Body of pancreas (tissue), 4 donors: ENCODE data around the gene ATIC. TPM values are rescaled to one million over a fixed set of nuclear protein-coding genes. Genes with fewer than 3 reads are reported as not detected.

Experiments
- ATAC-seq: fragments of 150-250 bp; one replicate; pipeline ENCODE4 v1.9.1; 2016
- DNase-seq, 4 donors: peaks; one replicate each; pipeline ENCODE4 v3.0.0-alpha.2; 2019
- H3K27ac ChIP-seq, 4 donors: fragments of 200-600 bp; sonication (generic); 1 replicate in 3 of 4; 2 replicates in 1 of 4; pipeline versions ENCODE4 v1.5.1 to v1.6.1; 2016 to 2019; ENCODE audit warnings: mild to moderate bottlenecking in 1 of 4, mixed read lengths in 1 of 4, moderate library complexity in 1 of 4
- H3K27me3 ChIP-seq, 2 donors: fragments of 200-600 bp; sonication (generic); one replicate each; pipeline ENCODE4 v1.6.0; 2016; ENCODE audit warnings: mild to moderate bottlenecking in 1 of 2
- H3K36me3 ChIP-seq, 2 donors: fragments of 200-600 bp; sonication (generic); replicated peaks in 1 of 2; 2 replicates each; pipeline ENCODE4 v1.5.1; 2016; ENCODE audit warnings: low read depth in 2 of 2; ENCODE audit not compliant: insufficient read depth in 1 of 2
- H3K4me1 ChIP-seq: fragments of 200-600 bp; sonication (generic); one replicate; pipeline ENCODE4 v1.6.0; 2016
- H3K4me3 ChIP-seq, 2 donors: fragments of 200-600 bp; sonication (generic); 1 replicate in 1 of 2; 2 replicates in 1 of 2; pipeline ENCODE4 v1.5.1; 2016 to 2019
- H3K9me3 ChIP-seq, 3 donors: fragments of 200-600 bp; sonication (generic); 1 replicate in 2 of 3; 2 replicates in 1 of 3; pipeline ENCODE4 v1.5.1; 2016
- CTCF ChIP-seq, 7 experiments: fragments of 450-650 bp in 4 of 7; fragments of 200-600 bp in 3 of 7; sonication (generic) in 3 of 7; IDR thresholded peaks; one replicate each; pipeline ENCODE4 v1.5.1; 2016 to 2019; ENCODE audit warnings: antibody characterized with exemption in 7 of 7
- POLR2A ChIP-seq, 3 donors: fragments of 450-650 bp; IDR thresholded peaks; one replicate each; pipeline ENCODE4 v1.6.1; 2016; ENCODE audit warnings: antibody characterized with exemption in 3 of 3, mild to moderate bottlenecking in 2 of 3
- WGBS, 2 donors: methylation state at CpG; one replicate each; pipeline ENCODE4 v1.1.5; 2017; 5-methylcytosine and 5-hydroxymethylcytosine counted together
- intact Hi-C: fragments of 100-400 bp; cut with DNase I; formaldehyde crosslinking; loops from one replicate; pipeline ENCODE4 v1.15.1; 2023
- total RNA-seq, 2 donors: library from RNA; depleted of rRNA; stranded (reverse); fragments of >200 nt; gene quantifications; one replicate each; pipeline ENCODE4 v1.1.0, GENCODE V29; 2016

The ATIC gene
- total RNA-seq, 2 donors from 2014 or later: 30.3 to 38.1 TPM

- no peak for TF ChIP-seq CTCF (IDR thresholded peaks at IDR 0.05)
- no peak for TF ChIP-seq POLR2A (IDR thresholded peaks at IDR 0.05)
- Histone ChIP-seq H3K36me3 (no peaks in the 10 kb centered on the region), H3K27me3 (no peaks in the 10 kb centered on the region), H3K4me3 (no peak overlapping the region), H3K9me3 (no peaks in the 10 kb centered on the region), H3K4me1 (no peaks in the 10 kb centered on the region), H3K27ac (no peak overlapping the region)
- WGBS, 2 donors: 86 to 96% methylated on average over 7 of the region's 7 CpGs
- intact Hi-C loops: no loop called here
- ATAC-seq: no peak
- no peak for DNase-seq
Measured at GRCh38 chr2:215355801-215356200, 43.9 kb downstream of the ATIC start.

DNA sequence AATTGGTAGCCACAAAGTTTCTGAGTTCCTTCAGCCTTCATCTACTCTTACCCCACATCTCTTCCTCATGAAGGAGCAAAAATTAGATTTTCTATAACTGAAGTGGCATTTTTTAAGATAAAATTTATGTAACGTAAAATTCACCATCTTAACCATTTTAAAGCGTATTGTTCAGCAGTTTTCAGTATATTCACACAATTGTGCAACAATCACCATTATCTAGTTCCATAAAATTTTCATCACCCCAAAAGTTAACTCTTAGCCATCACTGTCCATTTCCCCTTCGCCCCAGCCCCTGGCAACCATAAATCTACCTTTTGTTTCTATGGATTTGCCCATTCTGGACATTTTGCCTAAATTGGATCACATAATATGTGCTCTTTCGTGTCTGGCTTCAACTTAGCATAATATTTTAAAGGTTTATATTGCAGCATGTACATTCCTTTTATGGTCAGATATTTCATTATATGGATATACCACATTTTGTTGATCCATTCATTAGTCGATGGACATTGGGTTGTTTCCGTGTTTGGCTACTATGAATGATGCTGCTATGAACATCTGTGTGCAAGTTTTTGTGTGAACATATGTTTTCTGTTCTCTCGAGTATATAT, 44.6 kb downstream of the ATIC start:
- Histone ChIP-seq H3K9me3 (no peaks in the 10 kb centered on the region), H3K27me3 (no peaks in the 10 kb centered on the region), H3K27ac (no peak overlapping the region), H3K36me3 (no peaks in the 10 kb centered on the region), H3K4me3 (no peak overlapping the region), H3K4me1 (no peaks in the 10 kb centered on the region)
- intact Hi-C loops: no loop called here
- TF ChIP-seq CTCF (IDR thresholded peaks at IDR 0.05): no peak
- no peak for TF ChIP-seq POLR2A (IDR thresholded peaks at IDR 0.05)
- ATAC-seq: no peak
- WGBS, 2 donors: 89 to 91% methylated on average over 7 of the region's 7 CpGs
- DNase-seq: no peak

DNA sequence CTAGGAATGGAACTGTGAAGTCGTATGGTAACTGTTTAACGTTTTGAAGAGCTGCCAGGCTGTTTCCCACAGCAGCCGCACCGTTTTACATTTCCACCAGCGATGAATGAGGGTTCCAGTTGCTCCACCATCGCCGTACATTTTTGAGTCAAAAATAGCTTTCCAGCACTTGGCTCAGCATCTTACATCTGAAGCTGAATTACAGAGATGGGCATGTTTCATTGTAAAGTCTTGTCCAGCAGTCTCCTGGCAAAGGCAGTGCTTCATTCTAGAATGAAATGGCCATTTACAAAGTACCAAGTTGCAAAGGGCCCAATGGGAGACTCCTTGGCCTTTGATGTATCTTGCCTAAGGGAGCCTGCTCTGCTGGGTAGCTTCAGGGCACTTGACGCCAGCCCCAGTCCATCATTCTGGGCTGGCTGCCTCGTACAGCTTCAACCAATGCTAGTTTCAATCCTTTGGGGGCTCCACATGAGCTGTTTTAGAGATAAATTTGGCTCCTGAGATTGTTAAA, 45.1 kb downstream of the ATIC start:
- WGBS, 2 donors: 75 to 90% methylated on average over 9 of the region's 9 CpGs
- DNase-seq (no peak), ATAC-seq (no peak)
- no peaks in the 10 kb centered on the region for H3K27me3 ChIP-seq
- no peaks in the 10 kb centered on the region for H3K4me1 ChIP-seq
- intact Hi-C loops: no loop called here
- no peaks in the 10 kb centered on the region for H3K36me3 ChIP-seq
- TF ChIP-seq POLR2A (IDR thresholded peaks at IDR 0.05): no peak
- TF ChIP-seq CTCF (IDR thresholded peaks at IDR 0.05): no peak
- no peaks in the 10 kb centered on the region for H3K9me3 ChIP-seq
- no peak overlapping the region for H3K27ac ChIP-seq
- no peak overlapping the region for H3K4me3 ChIP-seq

DNA sequence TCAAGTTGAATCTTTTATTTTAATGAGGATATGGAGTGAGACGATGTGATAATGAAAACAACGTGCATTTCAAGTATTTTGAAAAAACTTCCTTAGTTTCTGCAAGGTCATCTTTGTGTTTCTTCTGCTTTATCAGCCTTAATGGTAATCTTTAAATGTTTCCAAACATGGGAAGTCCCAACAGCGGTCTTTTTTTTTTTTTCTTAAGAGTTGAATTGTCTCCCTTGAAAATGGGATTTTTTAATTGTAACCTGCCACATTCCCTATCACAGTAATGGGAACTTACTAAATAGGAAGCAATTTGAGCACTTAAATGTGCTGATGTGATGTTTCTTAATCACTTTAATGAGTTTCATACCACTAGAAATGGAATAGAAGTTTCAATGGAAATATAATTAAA, 45.8 kb downstream of the ATIC start:
- no peaks in the 10 kb centered on the region for H3K27me3 ChIP-seq
- TF ChIP-seq CTCF (IDR thresholded peaks at IDR 0.05) (no peak), POLR2A (IDR thresholded peaks at IDR 0.05) (no peak)
- H3K4me1 ChIP-seq: no peaks in the 10 kb centered on the region
- intact Hi-C loops: no loop called here
- DNase-seq: no peak
- no peak for ATAC-seq
- no peaks in the 10 kb centered on the region for H3K36me3 ChIP-seq
- 35 to 44% methylated on average over 3 of the region's 3 CpGs for WGBS, 2 donors
- no peak overlapping the region for H3K27ac ChIP-seq
- H3K9me3 ChIP-seq: no peaks in the 10 kb centered on the region
- H3K4me3 ChIP-seq: no peak overlapping the region

- H3K36me3 ChIP-seq: no peaks in the 10 kb centered on the region
- no peak overlapping the region for H3K4me3 ChIP-seq
- DNase-seq: no peak
- H3K27ac ChIP-seq: no peak overlapping the region
- 66 to 68% methylated on average over 4 of the region's 4 CpGs for WGBS, 2 donors
- no peak for TF ChIP-seq POLR2A (IDR thresholded peaks at IDR 0.05)
- TF ChIP-seq CTCF (IDR thresholded peaks at IDR 0.05): no peak
- intact Hi-C loops: no loop called here
- H3K27me3 ChIP-seq: no peaks in the 10 kb centered on the region
- no peaks in the 10 kb centered on the region for H3K4me1 ChIP-seq
- ATAC-seq: no peak
- H3K9me3 ChIP-seq: no peaks in the 10 kb centered on the region
Measured at GRCh38 chr2:215358312-215358845, 46.5 kb downstream of the ATIC start.
